Neural cell (in vitro differentiated cells): ENCODE data around the gene GPBAR1. TPM values are rescaled to one million over a fixed set of nuclear protein-coding genes. Genes with fewer than 3 reads are reported as not detected.

Experiments used
- H2AFZ ChIP-seq: fragments of 200-600, 300-800 bp; sonication (generic), shearing (Covaris generic); 2 replicates; pipeline ENCODE4 v1.6.0; 2014; ENCODE audit warnings: low read depth, mild to moderate bottlenecking, antibody characterized with exemption, low read length, moderate library complexity
- H3F3A ChIP-seq: fragments of 200-600 bp; shearing (Covaris generic); 2 replicates; pipeline ENCODE4 v1.6.1; 2016; ENCODE audit warnings: mild to moderate bottlenecking, moderate library complexity, mixed read lengths, antibody characterized with exemption, low read length; ENCODE audit not compliant: insufficient read depth, poor library complexity, severe bottlenecking
- H3K27ac ChIP-seq: fragments of 200-600, 300-800 bp; sonication (generic), shearing (Covaris generic); 2 replicates; pipeline ENCODE4 v1.5.1; 2014; ENCODE audit warnings: mild to moderate bottlenecking, low read length, moderate library complexity
- H3K27me3 ChIP-seq: fragments of 300-800, 200-600 bp; sonication (generic), shearing (Covaris generic); 2 replicates; pipeline ENCODE4 v1.6.0; 2014; ENCODE audit warnings: mild to moderate bottlenecking, low read depth, low read length, moderate library complexity; ENCODE audit not compliant: insufficient read depth
- H3K36me3 ChIP-seq: fragments of 300-800, 200-600 bp; sonication (generic), shearing (Covaris generic); 2 replicates; pipeline ENCODE4 v1.5.1; 2014; ENCODE audit warnings: mild to moderate bottlenecking, antibody characterized with exemption, low read length, moderate library complexity; ENCODE audit not compliant: insufficient read depth
- H3K4me2 ChIP-seq: fragments of 300-800, 200-600 bp; sonication (generic), shearing (Covaris generic); 2 replicates; pipeline ENCODE4 v1.6.0; 2014; ENCODE audit warnings: mild to moderate bottlenecking, low read length
- H3K4me3 ChIP-seq: fragments of 300-800, 200-600 bp; sonication (generic), shearing (Covaris generic); 2 replicates; pipeline ENCODE4 v1.5.1; 2014; ENCODE audit warnings: mild to moderate bottlenecking, low read length, moderate library complexity
- H3K79me2 ChIP-seq: fragments of 200-600 bp; shearing (Covaris generic); replicated peaks from 2 replicates; pipeline ENCODE4 v1.6.0; 2014; ENCODE audit warnings: mild to moderate bottlenecking, low read length, moderate library complexity; ENCODE audit not compliant: insufficient read depth
- H3K9ac ChIP-seq: fragments of 300-800, 200-600 bp; sonication (generic), shearing (Covaris generic); 2 replicates; pipeline ENCODE4 v1.6.1; 2016; ENCODE audit warnings: mild to moderate bottlenecking, low read length, mixed read lengths
- H3K9me2 ChIP-seq: fragments of 200-600 bp; shearing (Covaris generic); 2 replicates; pipeline ENCODE4 v1.6.1; 2016; ENCODE audit warnings: mild to moderate bottlenecking, low read length, mixed read lengths; ENCODE audit not compliant: insufficient read depth
- H3K9me3 ChIP-seq: fragments of 200-600, 300-800 bp; sonication (generic), shearing (Covaris generic); 2 replicates; pipeline ENCODE4 v1.6.1; 2016; ENCODE audit warnings: mild to moderate bottlenecking, mixed run types, low read length, moderate library complexity, mixed read lengths
- H4K20me1 ChIP-seq: fragments of 200-600 bp; shearing (Covaris generic); 2 replicates; pipeline ENCODE4 v1.6.1; 2016; ENCODE audit warnings: mild to moderate bottlenecking, mixed run types; ENCODE audit not compliant: insufficient read depth
- CTCF ChIP-seq: fragments of 450-650 bp; IDR thresholded peaks from 2 replicates; pipeline ENCODE4 v1.5.1; 2014; ENCODE audit warnings: antibody characterized with exemption, mild to moderate bottlenecking, moderate library complexity; ENCODE audit not compliant: poor library complexity, severe bottlenecking
- EP300 ChIP-seq: fragments of 450-650 bp; conservative IDR thresholded peaks from 2 replicates; pipeline ENCODE4 v1.6.1; 2014; ENCODE audit warnings: antibody characterized with exemption, mild to moderate bottlenecking, moderate library complexity; ENCODE audit not compliant: poor library complexity, severe bottlenecking
- EZH2 ChIP-seq: fragments of 200-600, 300-800 bp; shearing (Covaris generic), sonication (generic); IDR thresholded peaks from 2 replicates; pipeline ENCODE4 v1.6.1; 2014; ENCODE audit warnings: antibody characterized with exemption, low read length, borderline replicate concordance, mild to moderate bottlenecking; ENCODE audit not compliant: insufficient read depth, poor library complexity, severe bottlenecking
- MXI1 ChIP-seq: fragments of 450-650 bp; conservative IDR thresholded peaks from 2 replicates; pipeline ENCODE4 v1.6.1; 2014; ENCODE audit warnings: antibody characterized with exemption, mild to moderate bottlenecking; ENCODE audit not compliant: poor library complexity, severe bottlenecking
- POLR2AphosphoS5 ChIP-seq: IDR thresholded peaks from 2 replicates; pipeline ENCODE4 v1.6.1; 2012
- RAD21 ChIP-seq: fragments of 450-650 bp; conservative IDR thresholded peaks from 2 replicates; pipeline ENCODE4 v1.6.1; 2014; ENCODE audit warnings: antibody characterized with exemption, mild to moderate bottlenecking, moderate library complexity
- REST ChIP-seq: IDR thresholded peaks from 2 replicates; pipeline ENCODE4 v1.6.1; 2012; ENCODE audit warnings: borderline replicate concordance
- SMC3 ChIP-seq: fragments of 450-650 bp; conservative IDR thresholded peaks from 2 replicates; pipeline ENCODE4 v1.6.1; 2014; ENCODE audit warnings: antibody characterized with exemption, mild to moderate bottlenecking, moderate library complexity; ENCODE audit not compliant: poor library complexity
- TAF1 ChIP-seq: IDR thresholded peaks from 2 replicates; pipeline ENCODE4 v1.6.1; 2012; ENCODE audit warnings: low read depth
- polyA plus RNA-seq: library from polyadenylated mRNA; depleted of rRNA; stranded (reverse); fragments of >200 nt; gene quantifications from 2 replicates; pipeline ENCODE4 v1.2.3, GENCODE V29; 2014

The GPBAR1 gene
- polyA plus RNA-seq, 1 donor from 2014 or later: not detected

- H3K4me2 ChIP-seq: no peak overlapping the region
- H3K27ac ChIP-seq: no peak overlapping the region
- H3K9ac ChIP-seq: no peak overlapping the region
- no peaks in the 10 kb centered on the region for H3K9me2 ChIP-seq
- H3K36me3 ChIP-seq: peaks cover 16% of the 10 kb centered on the region
- H2AFZ ChIP-seq: no peak overlapping the region
- H4K20me1 ChIP-seq: no peaks in the 10 kb centered on the region
- no peak for TF ChIP-seq TAF1
- TF ChIP-seq CTCF: no peak
- no peak for TF ChIP-seq EP300
- no peak for TF ChIP-seq REST
- TF ChIP-seq EZH2: no peak
- TF ChIP-seq RAD21: no peak
- H3K27me3 ChIP-seq: no peaks in the 10 kb centered on the region
- no peaks in the 10 kb centered on the region for H3K79me2 ChIP-seq
- H3K4me3 ChIP-seq: no peak overlapping the region
- H3K9me3 ChIP-seq: no peaks in the 10 kb centered on the region
- no peaks in the 10 kb centered on the region for H3F3A ChIP-seq
Observed at GRCh38 chr2:218236829-218237228, 24.0 kb upstream of the GPBAR1 start.

- no peaks in the 10 kb centered on the region for H3K79me2 ChIP-seq
- H3K36me3 ChIP-seq: peaks cover 16% of the 10 kb centered on the region
- no peaks in the 10 kb centered on the region for H4K20me1 ChIP-seq
- no peaks in the 10 kb centered on the region for H3K9me2 ChIP-seq
- H3F3A ChIP-seq: no peaks in the 10 kb centered on the region
- H2AFZ ChIP-seq: no peak overlapping the region
- no peak overlapping the region for H3K4me2 ChIP-seq
- no peaks in the 10 kb centered on the region for H3K9me3 ChIP-seq
- no peak overlapping the region for H3K27ac ChIP-seq
- TF ChIP-seq TAF1: no peak
- TF ChIP-seq MXI1: no peak
- TF ChIP-seq SMC3: no peak
- TF ChIP-seq RAD21: no peak
- TF ChIP-seq POLR2AphosphoS5: no peak
- no peak for TF ChIP-seq EZH2
- no peak for TF ChIP-seq CTCF
- no peak for TF ChIP-seq EP300
- TF ChIP-seq REST: no peak
- H3K9ac ChIP-seq: no peak overlapping the region
- H3K27me3 ChIP-seq: no peaks in the 10 kb centered on the region
- H3K4me3 ChIP-seq: no peak overlapping the region
Observed at GRCh38 chr2:218238887-218239286, 21.9 kb upstream of the GPBAR1 start.
